Osteocyte (in vitro differentiated cells): Measurements from ENCODE around the gene GFER. TPM values are rescaled to one million over a fixed set of nuclear protein-coding genes. Genes with fewer than 3 reads are reported as not detected.

Experiments used
- DNase-seq: peaks from one replicate; pipeline ENCODE4 v3.0.0; 2021; ENCODE audit warnings: mixed read lengths; ENCODE audit not compliant: unreplicated experiment; ENCODE audit errors: extremely low spot score
- H3K27ac Mint-ChIP-seq: one replicate; pipeline ENCODE4 v1.8.0; 2021; ENCODE audit warnings: mild to moderate bottlenecking, mixed read lengths; ENCODE audit not compliant: unreplicated experiment
- H3K27me3 Mint-ChIP-seq: one replicate; pipeline ENCODE4 v1.8.0; 2021; ENCODE audit warnings: mixed read lengths; ENCODE audit not compliant: unreplicated experiment
- H3K36me3 Mint-ChIP-seq: one replicate; pipeline ENCODE4 v1.8.0; 2021; ENCODE audit warnings: mixed read lengths; ENCODE audit not compliant: unreplicated experiment
- H3K4me1 Mint-ChIP-seq: one replicate; pipeline ENCODE4 v1.8.0; 2021; ENCODE audit warnings: mixed read lengths; ENCODE audit not compliant: unreplicated experiment
- H3K4me3 Mint-ChIP-seq: one replicate; pipeline ENCODE4 v1.8.0; 2021; ENCODE audit warnings: mild to moderate bottlenecking, moderate library complexity, mixed read lengths; ENCODE audit not compliant: unreplicated experiment
- H3K9me3 Mint-ChIP-seq: one replicate; pipeline ENCODE4 v1.8.0; 2021; ENCODE audit warnings: mixed read lengths; ENCODE audit not compliant: unreplicated experiment
- total RNA-seq: library from RNA; stranded (reverse); gene quantifications from 2 replicates; pipeline ENCODE4 v1.2.1, GENCODE V29; 2021
- TF ChIP-seq, protein P1 (sequence below): fragments of 200-600 bp; sonication (generic); IDR thresholded peaks from 2 replicates; pipeline ENCODE4 v1.5.0; 2021; ENCODE audit warnings: antibody characterized with exemption, mild to moderate bottlenecking, moderate library complexity

The GFER gene
- total RNA-seq, 1 donor from 2014 or later: 24.7 TPM

DNA sequence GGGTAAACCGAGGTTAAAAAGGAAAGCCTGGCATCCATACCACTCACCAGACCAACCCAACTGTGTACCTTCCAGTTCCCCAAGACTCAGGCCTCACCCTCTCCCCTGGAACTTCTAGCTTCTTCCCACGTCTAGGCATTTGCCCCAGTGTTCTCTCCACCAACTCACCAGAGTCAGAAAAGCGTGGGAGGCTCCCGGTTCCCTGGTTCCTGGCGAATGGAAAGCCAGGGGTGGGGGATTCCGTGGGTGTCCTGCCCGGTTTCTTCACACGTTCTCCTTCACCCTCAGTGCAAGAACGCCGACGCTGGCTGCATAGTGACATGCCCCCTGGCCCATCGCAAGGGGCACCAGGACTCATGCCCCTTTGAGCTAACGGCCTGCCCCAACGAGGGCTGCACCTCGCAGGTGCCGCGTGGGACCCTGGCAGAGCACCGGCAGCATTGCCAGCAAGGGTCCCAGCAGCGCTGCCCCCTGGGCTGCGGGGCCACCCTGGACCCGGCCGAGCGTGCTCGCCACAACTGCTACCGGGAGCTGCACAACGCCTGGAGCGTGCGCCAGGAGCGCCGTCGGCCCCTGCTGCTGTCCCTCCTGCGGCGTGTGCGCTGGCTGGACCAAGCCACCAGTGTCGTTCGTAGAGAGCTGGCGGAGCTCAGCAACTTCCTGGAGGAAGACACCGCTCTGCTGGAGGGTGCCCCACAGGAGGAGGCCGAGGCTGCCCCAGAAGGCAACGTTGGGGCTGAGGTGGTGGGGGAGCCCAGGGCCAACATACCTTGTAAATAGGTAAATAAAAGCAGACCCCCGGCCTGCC, 15.6 kb upstream of the GFER start:
- TF ChIP-seq, protein P1, sequence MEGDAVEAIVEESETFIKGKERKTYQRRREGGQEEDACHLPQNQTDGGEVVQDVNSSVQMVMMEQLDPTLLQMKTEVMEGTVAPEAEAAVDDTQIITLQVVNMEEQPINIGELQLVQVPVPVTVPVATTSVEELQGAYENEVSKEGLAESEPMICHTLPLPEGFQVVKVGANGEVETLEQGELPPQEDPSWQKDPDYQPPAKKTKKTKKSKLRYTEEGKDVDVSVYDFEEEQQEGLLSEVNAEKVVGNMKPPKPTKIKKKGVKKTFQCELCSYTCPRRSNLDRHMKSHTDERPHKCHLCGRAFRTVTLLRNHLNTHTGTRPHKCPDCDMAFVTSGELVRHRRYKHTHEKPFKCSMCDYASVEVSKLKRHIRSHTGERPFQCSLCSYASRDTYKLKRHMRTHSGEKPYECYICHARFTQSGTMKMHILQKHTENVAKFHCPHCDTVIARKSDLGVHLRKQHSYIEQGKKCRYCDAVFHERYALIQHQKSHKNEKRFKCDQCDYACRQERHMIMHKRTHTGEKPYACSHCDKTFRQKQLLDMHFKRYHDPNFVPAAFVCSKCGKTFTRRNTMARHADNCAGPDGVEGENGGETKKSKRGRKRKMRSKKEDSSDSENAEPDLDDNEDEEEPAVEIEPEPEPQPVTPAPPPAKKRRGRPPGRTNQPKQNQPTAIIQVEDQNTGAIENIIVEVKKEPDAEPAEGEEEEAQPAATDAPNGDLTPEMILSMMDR: no peak
- DNase-seq: no peak
- H3K9me3 Mint-ChIP-seq: no peaks in the 10 kb centered on the region
- peaks cover 37% of the 10 kb centered on the region for H3K4me1 Mint-ChIP-seq
- H3K27me3 Mint-ChIP-seq: no peaks in the 10 kb centered on the region
- no peak overlapping the region for H3K4me3 Mint-ChIP-seq
- H3K36me3 Mint-ChIP-seq: peaks cover 10% of the 10 kb centered on the region
- no peak overlapping the region for H3K27ac Mint-ChIP-seq

DNA sequence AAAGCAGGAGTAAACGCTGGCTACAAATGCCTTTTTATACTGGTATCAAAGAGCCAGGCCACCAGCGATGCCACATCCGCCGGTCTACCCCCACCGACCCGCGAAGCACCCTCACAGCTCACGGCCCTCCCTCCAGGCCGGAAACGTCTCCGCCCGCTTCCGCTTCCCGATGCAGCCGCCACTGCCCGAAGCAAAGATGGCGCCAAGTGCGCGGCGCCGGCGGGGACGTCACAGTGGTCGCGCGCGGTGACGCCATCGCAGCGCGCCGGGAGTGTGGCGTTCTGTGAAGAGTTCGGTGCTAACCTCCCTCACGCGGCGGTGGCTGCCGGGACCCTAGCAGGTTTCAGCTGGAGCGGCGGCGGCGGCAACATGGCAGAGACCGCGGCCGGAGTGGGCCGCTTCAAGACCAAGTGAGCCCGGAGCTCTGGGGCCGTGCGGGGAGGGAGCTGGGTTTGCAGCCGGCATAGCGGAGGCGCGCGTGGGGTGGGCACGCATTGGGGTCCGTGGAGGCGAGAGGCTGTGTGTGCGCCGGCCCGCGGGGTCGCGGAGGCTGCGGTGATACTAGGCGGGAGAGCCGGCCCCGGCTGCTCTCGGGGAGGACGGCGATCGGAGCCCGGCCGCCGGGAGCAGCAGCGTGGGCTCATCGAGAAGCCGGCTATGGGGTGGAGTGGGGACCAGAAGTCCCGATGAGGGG, 12.1 kb upstream of the GFER start, which contains the start of gene TBL3:
TSS of gene TBL3 (plus strand) at position 258 of the 694 bp plus-strand sequence. CDS start at position 370, 112 bp downstream.
- Mint-ChIP-seq H3K27ac (peak within 1 kb of the TSS; percentile 98), H3K4me3 (peak within 1 kb of the TSS; percentile 94), H3K4me1 (peaks cover 24% of the 10 kb centered on the region), H3K9me3 (no peaks in the 10 kb centered on the region), H3K36me3 (peaks cover 12% of the 10 kb centered on the region), H3K27me3 (no peaks in the 10 kb centered on the region)
- DNase-seq: peak; percentile 97
- TF ChIP-seq, protein P1: no peak

DNA sequence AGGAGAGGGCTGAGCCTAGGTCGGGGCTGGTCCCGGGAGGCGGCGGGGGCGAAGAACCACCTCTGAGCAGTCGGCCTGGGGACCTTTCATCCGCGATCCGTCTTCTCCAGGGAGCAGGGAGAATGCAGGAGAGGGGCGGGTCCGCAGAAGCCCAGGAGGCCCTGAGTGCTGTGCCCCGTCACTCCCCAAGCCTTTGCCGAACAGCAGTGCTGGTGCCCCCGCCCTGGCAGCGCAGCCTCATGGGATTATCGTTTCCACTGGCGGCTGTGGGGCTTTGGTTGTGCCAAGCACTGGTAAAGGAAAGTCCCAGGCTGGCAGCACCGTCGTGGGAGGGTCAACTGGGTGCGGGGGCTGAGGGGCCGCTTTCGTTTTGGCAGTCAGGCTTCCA, 11.5 kb upstream of the GFER start:
- Mint-ChIP-seq H3K4me3 (peak overlapping the region; percentile 94), H3K36me3 (peaks cover 12% of the 10 kb centered on the region), H3K9me3 (no peaks in the 10 kb centered on the region), H3K4me1 (peaks cover 22% of the 10 kb centered on the region), H3K27ac (peak overlapping the region; percentile 98), H3K27me3 (no peaks in the 10 kb centered on the region)
- TF ChIP-seq, protein P1: no peak
- DNase-seq: no peak

DNA sequence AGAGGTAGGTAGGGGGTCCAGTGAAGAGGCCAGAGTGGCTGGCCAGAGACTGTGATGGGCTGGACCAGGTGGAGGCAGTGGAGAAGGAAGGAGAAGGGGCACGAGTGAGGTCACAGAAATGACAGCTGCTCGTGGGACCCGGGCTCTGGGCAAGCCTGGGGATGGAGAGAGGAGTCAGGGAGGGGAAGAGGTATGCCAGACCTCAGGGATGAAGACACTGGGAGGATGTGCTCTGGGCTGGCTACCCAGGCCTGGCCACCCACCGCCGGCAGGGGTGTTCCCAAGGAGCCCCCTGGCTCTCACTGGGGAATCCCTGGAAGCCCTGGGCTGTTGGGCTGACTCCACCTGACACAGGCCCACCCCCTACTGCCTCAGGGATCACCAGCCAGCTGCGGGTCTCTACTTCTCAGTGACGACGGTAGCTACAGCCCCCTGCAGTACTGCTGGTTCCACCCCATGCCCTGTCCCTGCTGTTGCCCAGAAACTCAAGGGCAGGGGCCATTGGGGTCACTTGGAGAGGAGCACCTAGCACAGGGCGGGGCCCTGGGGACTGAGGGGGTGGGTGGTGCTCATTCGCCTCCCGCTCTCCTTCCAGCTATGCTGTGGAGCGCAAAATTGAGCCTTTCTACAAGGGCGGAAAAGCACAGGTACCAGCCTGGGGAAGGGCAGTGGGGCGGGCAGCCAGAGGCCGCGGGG, 10.4 kb upstream of the GFER start:
- H3K4me1 Mint-ChIP-seq: peaks cover 22% of the 10 kb centered on the region
- peaks cover 12% of the 10 kb centered on the region for H3K36me3 Mint-ChIP-seq
- peak overlapping the region; percentile 94 for H3K4me3 Mint-ChIP-seq
- no peak for DNase-seq
- TF ChIP-seq, protein P1: no peak
- no peak overlapping the region for H3K27ac Mint-ChIP-seq
- no peaks in the 10 kb centered on the region for H3K27me3 Mint-ChIP-seq
- no peaks in the 10 kb centered on the region for H3K9me3 Mint-ChIP-seq
